Transverse colon (tissue), 4 donors: ENCODE results near the gene CYP4F22.

Experiments
- POLR2A ChIP-seq: fragments of 450-650 bp; IDR thresholded peaks from one replicate; pipeline ENCODE4 v1.6.1; 2016; ENCODE audit warnings: antibody characterized with exemption, mild to moderate bottlenecking, moderate library complexity
- POLR2AphosphoS5 ChIP-seq, 3 donors: sonication (generic); formaldehyde crosslinking; IDR thresholded peaks; one replicate each; pipeline ENCODE4 v1.6.1; 2016; ENCODE audit warnings: antibody characterized with exemption in 3 of 3
- TF ChIP-seq, protein P1 (sequence below), 5 experiments: fragments of 200-600 bp in 3 of 5; fragments of 450-650 bp in 2 of 5; sonication (generic) in 3 of 5; IDR thresholded peaks; 1 replicate in 2 of 5; 2 replicates in 3 of 5; pipeline ENCODE4 v1.5.1; 2016 to 2017; ENCODE audit warnings: antibody characterized with exemption in 5 of 5, inconsistent platforms in 3 of 5, mild to moderate bottlenecking in 2 of 5, moderate library complexity in 1 of 5

DNA sequence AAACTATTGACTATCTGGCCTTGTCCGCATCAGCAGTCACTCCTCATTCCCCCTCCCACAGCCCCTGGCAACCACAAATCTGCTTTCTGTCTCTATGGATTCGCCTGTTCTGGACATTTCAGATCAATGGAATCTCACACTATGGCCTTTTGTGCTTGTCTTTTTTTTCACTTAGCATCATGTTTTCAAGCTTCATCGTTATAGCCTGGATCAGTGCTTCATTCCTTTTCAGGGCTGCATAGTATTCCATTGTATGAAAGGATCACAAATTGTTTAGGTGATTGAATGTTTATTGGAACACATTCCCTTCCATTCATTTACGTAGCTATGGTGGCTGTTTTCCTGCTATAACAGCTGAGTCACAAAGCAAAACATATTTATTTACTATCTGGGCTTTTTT, 21.3 kb upstream of the CYP4F22 start:
- TF ChIP-seq POLR2AphosphoS5 (IDR thresholded peaks at IDR 0.05) (no peak), POLR2A (no peak)
- TF ChIP-seq, protein P1, sequence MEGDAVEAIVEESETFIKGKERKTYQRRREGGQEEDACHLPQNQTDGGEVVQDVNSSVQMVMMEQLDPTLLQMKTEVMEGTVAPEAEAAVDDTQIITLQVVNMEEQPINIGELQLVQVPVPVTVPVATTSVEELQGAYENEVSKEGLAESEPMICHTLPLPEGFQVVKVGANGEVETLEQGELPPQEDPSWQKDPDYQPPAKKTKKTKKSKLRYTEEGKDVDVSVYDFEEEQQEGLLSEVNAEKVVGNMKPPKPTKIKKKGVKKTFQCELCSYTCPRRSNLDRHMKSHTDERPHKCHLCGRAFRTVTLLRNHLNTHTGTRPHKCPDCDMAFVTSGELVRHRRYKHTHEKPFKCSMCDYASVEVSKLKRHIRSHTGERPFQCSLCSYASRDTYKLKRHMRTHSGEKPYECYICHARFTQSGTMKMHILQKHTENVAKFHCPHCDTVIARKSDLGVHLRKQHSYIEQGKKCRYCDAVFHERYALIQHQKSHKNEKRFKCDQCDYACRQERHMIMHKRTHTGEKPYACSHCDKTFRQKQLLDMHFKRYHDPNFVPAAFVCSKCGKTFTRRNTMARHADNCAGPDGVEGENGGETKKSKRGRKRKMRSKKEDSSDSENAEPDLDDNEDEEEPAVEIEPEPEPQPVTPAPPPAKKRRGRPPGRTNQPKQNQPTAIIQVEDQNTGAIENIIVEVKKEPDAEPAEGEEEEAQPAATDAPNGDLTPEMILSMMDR (IDR thresholded peaks at IDR 0.05), result no peak
